DND-41 (cell line): Measurements from ENCODE around the gene SETBP1.

Source experiments
- ATAC-seq: fragments of 200-7000 bp; cut with Tn5 transposase; 3 replicates; pipeline ENCODE4 v1.9.1; 2021; ENCODE audit warnings: low read depth; ENCODE audit not compliant: insufficient read depth
- DNase-seq: peaks from one replicate; pipeline ENCODE4 v3.0.0-alpha.2; 2020
- H2AFZ ChIP-seq: 2 replicates; pipeline ENCODE4 v1.6.0; 2012; ENCODE audit warnings: low read depth, low read length
- H3K27ac ChIP-seq: 2 replicates; pipeline ENCODE4 v1.5.1; 2012; ENCODE audit warnings: low read length, inconsistent platforms
- H3K27me3 ChIP-seq: fragments of 200-600 bp; sonication (generic); 2 replicates; pipeline ENCODE4 v1.6.0; 2012; ENCODE audit warnings: low read length, mild to moderate bottlenecking, inconsistent platforms; ENCODE audit not compliant: insufficient read depth, poor library complexity
- H3K36me3 ChIP-seq: 2 replicates; pipeline ENCODE4 v1.5.1; 2012; ENCODE audit warnings: low read length, inconsistent platforms; ENCODE audit not compliant: insufficient read depth
- H3K4me1 ChIP-seq: 2 replicates; pipeline ENCODE4 v1.5.1; 2012; ENCODE audit warnings: mild to moderate bottlenecking, low read length; ENCODE audit not compliant: insufficient read depth
- H3K4me2 ChIP-seq: 2 replicates; pipeline ENCODE4 v1.6.0; 2012; ENCODE audit warnings: mild to moderate bottlenecking, moderate library complexity, low read length, inconsistent platforms; ENCODE audit not compliant: insufficient read depth
- H3K4me3 ChIP-seq, 2 experiments: fragments of 200-600 bp in 1 of 2; shearing (Covaris generic) in 1 of 2; 2 replicates each; pipeline ENCODE4 v1.5.1; 2012 to 2016; ENCODE audit warnings: inconsistent platforms in 2 of 2, low read length in 2 of 2, mild to moderate bottlenecking in 2 of 2, low read depth in 1 of 2, moderate library complexity in 1 of 2
- H3K79me2 ChIP-seq: 2 replicates; pipeline ENCODE4 v1.6.0; 2012; ENCODE audit warnings: low read length, inconsistent platforms; ENCODE audit not compliant: insufficient read depth
- H3K9ac ChIP-seq: 2 replicates; pipeline ENCODE4 v1.6.0; 2012; ENCODE audit warnings: low read depth, mild to moderate bottlenecking, inconsistent platforms, low read length, moderate library complexity
- H3K9me3 ChIP-seq: 2 replicates; pipeline ENCODE4 v1.5.1; 2012; ENCODE audit warnings: low read length, moderate library complexity, mild to moderate bottlenecking, inconsistent platforms; ENCODE audit not compliant: insufficient read depth, severe bottlenecking
- H4K20me1 ChIP-seq: 2 replicates; pipeline ENCODE4 v1.6.0; 2012; ENCODE audit warnings: low read length; ENCODE audit not compliant: insufficient read depth
- EZH2 ChIP-seq: IDR thresholded peaks from 3 replicates; pipeline ENCODE4 v1.6.1; 2012; ENCODE audit warnings: borderline replicate concordance, low read depth, mild to moderate bottlenecking, moderate library complexity, low read length, inconsistent platforms; ENCODE audit not compliant: severe bottlenecking
- TF ChIP-seq, protein P1 (sequence below): IDR thresholded peaks from 2 replicates; pipeline ENCODE4 v1.5.1; 2012; ENCODE audit warnings: borderline replicate concordance, low read length, moderate library complexity, mild to moderate bottlenecking; ENCODE audit not compliant: poor library complexity, severe bottlenecking; ENCODE audit errors: extremely low read depth

SETBP1 gene

GRCh38 chr18:44741085-44741484, 60.4 kb downstream of the SETBP1 start:
- no peak overlapping the region for H3K4me2 ChIP-seq
- no peaks in the 10 kb centered on the region for H3K36me3 ChIP-seq
- H2AFZ ChIP-seq, result no peak overlapping the region
- TF ChIP-seq, protein P1, sequence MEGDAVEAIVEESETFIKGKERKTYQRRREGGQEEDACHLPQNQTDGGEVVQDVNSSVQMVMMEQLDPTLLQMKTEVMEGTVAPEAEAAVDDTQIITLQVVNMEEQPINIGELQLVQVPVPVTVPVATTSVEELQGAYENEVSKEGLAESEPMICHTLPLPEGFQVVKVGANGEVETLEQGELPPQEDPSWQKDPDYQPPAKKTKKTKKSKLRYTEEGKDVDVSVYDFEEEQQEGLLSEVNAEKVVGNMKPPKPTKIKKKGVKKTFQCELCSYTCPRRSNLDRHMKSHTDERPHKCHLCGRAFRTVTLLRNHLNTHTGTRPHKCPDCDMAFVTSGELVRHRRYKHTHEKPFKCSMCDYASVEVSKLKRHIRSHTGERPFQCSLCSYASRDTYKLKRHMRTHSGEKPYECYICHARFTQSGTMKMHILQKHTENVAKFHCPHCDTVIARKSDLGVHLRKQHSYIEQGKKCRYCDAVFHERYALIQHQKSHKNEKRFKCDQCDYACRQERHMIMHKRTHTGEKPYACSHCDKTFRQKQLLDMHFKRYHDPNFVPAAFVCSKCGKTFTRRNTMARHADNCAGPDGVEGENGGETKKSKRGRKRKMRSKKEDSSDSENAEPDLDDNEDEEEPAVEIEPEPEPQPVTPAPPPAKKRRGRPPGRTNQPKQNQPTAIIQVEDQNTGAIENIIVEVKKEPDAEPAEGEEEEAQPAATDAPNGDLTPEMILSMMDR, result no peak
- no peak for TF ChIP-seq EZH2
- H3K4me1 ChIP-seq, result no peaks in the 10 kb centered on the region
- no peak overlapping the region for H3K9ac ChIP-seq
- H3K27me3 ChIP-seq, result no peaks in the 10 kb centered on the region
- H3K27ac ChIP-seq, result no peak overlapping the region
- DNase-seq, result no peak
- H3K9me3 ChIP-seq, result no peaks in the 10 kb centered on the region
- ATAC-seq, result no peak
- H4K20me1 ChIP-seq, result no peaks in the 10 kb centered on the region
- H3K79me2 ChIP-seq, result no peaks in the 10 kb centered on the region
- H3K4me3 ChIP-seq, result no peak overlapping the region

- H3K36me3 ChIP-seq, result no peaks in the 10 kb centered on the region
- no peak overlapping the region for H3K9ac ChIP-seq
- no peak for DNase-seq
- no peaks in the 10 kb centered on the region for H3K79me2 ChIP-seq
- H3K4me3 ChIP-seq, result no peak overlapping the region
- no peak overlapping the region for H3K4me2 ChIP-seq
- H3K27ac ChIP-seq, result no peak overlapping the region
- H2AFZ ChIP-seq, result no peak overlapping the region
- no peaks in the 10 kb centered on the region for H4K20me1 ChIP-seq
- ATAC-seq, result no peak
- TF ChIP-seq, protein P1, result no peak
- no peak for TF ChIP-seq EZH2
- no peaks in the 10 kb centered on the region for H3K9me3 ChIP-seq
- no peaks in the 10 kb centered on the region for H3K4me1 ChIP-seq
- no peaks in the 10 kb centered on the region for H3K27me3 ChIP-seq
Observed at GRCh38 chr18:44741511-44741910, 60.8 kb downstream of the SETBP1 start.

DNA sequence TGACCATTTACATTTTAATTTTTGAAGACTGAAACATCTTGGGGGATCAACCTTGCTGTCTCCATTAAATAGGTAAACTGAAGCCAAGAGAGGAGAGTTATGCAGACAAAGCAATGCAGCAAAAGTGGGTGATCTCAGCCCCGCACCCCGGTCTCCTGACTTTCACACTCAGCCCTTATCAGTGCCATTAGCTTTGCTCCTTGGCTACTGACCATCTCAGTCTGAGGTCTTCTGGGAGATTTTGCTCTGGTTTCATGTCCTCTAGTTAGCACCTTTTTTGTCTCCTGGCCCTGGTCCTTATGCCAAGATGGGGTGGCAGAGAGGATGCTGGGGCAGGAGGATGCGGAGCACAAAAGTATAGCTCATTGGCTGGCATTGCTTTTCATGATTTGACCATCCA, 61.4 kb downstream of the SETBP1 start:
- Histone ChIP-seq H3K36me3 (no peaks in the 10 kb centered on the region), H3K4me3 (no peak overlapping the region), H3K27ac (no peak overlapping the region), H3K4me1 (no peaks in the 10 kb centered on the region), H3K9ac (no peak overlapping the region), H4K20me1 (no peaks in the 10 kb centered on the region), H3K27me3 (no peaks in the 10 kb centered on the region), H2AFZ (no peak overlapping the region), H3K9me3 (no peaks in the 10 kb centered on the region), H3K4me2 (no peak overlapping the region), H3K79me2 (no peaks in the 10 kb centered on the region)
- TF ChIP-seq, protein P1, result no peak
- no peak for TF ChIP-seq EZH2
- ATAC-seq (no peak), DNase-seq (no peak)

DNA sequence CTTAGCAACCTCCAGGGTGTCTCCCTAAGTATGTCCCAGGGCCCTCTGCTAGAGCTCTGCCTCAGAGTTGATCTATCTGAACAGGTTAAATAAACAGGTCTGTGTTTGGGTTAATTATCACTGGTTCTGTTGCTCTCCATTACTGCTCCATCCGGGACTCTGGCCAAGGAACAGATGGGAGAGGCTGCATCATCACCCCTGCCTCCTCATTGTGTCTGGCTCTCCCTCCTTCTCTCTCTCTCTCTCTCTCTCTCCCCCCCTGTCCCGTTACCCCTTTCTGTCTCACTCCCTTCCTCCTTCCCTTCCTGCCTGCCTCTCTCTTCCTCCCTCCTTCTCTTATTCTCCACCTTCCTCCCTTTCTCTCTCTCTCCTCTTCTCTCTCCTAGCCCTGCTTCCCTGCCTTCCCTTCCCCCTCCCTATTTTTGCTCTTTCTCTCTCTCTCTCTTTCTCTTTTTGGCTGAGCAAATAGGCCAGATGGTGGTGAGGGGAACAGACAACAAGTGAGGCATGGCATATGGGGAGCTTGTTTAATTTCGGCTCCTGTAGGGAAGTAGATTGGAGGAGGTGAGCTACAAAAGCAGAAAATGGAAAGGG, 62.1 kb downstream of the SETBP1 start:
- DNase-seq (no peak), ATAC-seq (no peak)
- Histone ChIP-seq H3K4me3 (no peak overlapping the region), H3K9ac (no peak overlapping the region), H3K27me3 (no peaks in the 10 kb centered on the region), H3K4me2 (no peak overlapping the region), H2AFZ (no peak overlapping the region), H4K20me1 (no peaks in the 10 kb centered on the region), H3K36me3 (no peaks in the 10 kb centered on the region), H3K79me2 (no peaks in the 10 kb centered on the region), H3K9me3 (no peaks in the 10 kb centered on the region), H3K4me1 (no peaks in the 10 kb centered on the region), H3K27ac (no peak overlapping the region)
- TF ChIP-seq, protein P1, result no peak
- no peak for TF ChIP-seq EZH2
